Neural progenitor cell (in vitro differentiated cells): ENCODE data around the gene DEDD2. TPM values are rescaled to one million over a fixed set of nuclear protein-coding genes. Genes with fewer than 3 reads are reported as not detected.

Experiments
- DNase-seq: peaks from one replicate; pipeline ENCODE4 v3.0.0-alpha.2; 2016; ENCODE audit warnings: low spot score
- H2AFZ ChIP-seq: fragments of 200-600 bp; sonication (generic); replicated peaks from 2 replicates; pipeline ENCODE4 v1.6.1; 2016; ENCODE audit warnings: antibody characterized with exemption
- H3F3A ChIP-seq: fragments of 200-600 bp; sonication (generic); 2 replicates; pipeline ENCODE4 v1.6.1; 2016; ENCODE audit warnings: antibody characterized with exemption, low read depth
- H3K27ac ChIP-seq: fragments of 200-600 bp; sonication (generic); 2 replicates; pipeline ENCODE4 v1.5.1; 2016; ENCODE audit warnings: mild to moderate bottlenecking
- H3K27me3 ChIP-seq: fragments of 200-600 bp; sonication (generic); 2 replicates; pipeline ENCODE4 v1.6.1; 2016; ENCODE audit warnings: mild to moderate bottlenecking, moderate library complexity
- H3K36me3 ChIP-seq: fragments of 200-600 bp; sonication (generic); 2 replicates; pipeline ENCODE4 v1.5.1; 2016
- H3K4me1 ChIP-seq: fragments of 200-600 bp; sonication (generic); 2 replicates; pipeline ENCODE4 v1.6.1; 2016; ENCODE audit warnings: mixed run types
- H3K4me2 ChIP-seq: fragments of 200-600 bp; sonication (generic); 2 replicates; pipeline ENCODE4 v1.6.1; 2016
- H3K4me3 ChIP-seq: fragments of 200-600 bp; sonication (generic); 2 replicates; pipeline ENCODE4 v1.5.1; 2016
- H3K79me2 ChIP-seq: fragments of 200-600 bp; sonication (generic); 2 replicates; pipeline ENCODE4 v1.6.1; 2016; ENCODE audit warnings: low read depth
- H3K9ac ChIP-seq: fragments of 200-600 bp; sonication (generic); 2 replicates; pipeline ENCODE4 v1.6.1; 2016
- H3K9me3 ChIP-seq: fragments of 200-600 bp; sonication (generic); 2 replicates; pipeline ENCODE4 v1.5.1; 2016; ENCODE audit warnings: low read depth
- H4K20me1 ChIP-seq: fragments of 200-600 bp; sonication (generic); 2 replicates; pipeline ENCODE4 v1.6.1; 2016; ENCODE audit warnings: low read depth
- H3K27ac Mint-ChIP-seq: 3 replicates; pipeline ENCODE4 v1.8.0; 2021; ENCODE audit warnings: mixed read lengths
- H3K27me3 Mint-ChIP-seq: 2 replicates; pipeline ENCODE4 v1.8.0; 2022; ENCODE audit warnings: low read depth, mild to moderate bottlenecking, inconsistent platforms, moderate library complexity, mixed read lengths; ENCODE audit not compliant: insufficient read depth
- H3K36me3 Mint-ChIP-seq: 3 replicates; pipeline ENCODE4 v1.8.0; 2021; ENCODE audit warnings: mixed read lengths
- H3K4me1 Mint-ChIP-seq: 3 replicates; pipeline ENCODE4 v1.8.0; 2021; ENCODE audit warnings: mixed read lengths
- H3K4me3 Mint-ChIP-seq: 3 replicates; pipeline ENCODE4 v1.8.0; 2021; ENCODE audit warnings: mild to moderate bottlenecking, moderate library complexity, mixed read lengths
- H3K9me3 Mint-ChIP-seq: 3 replicates; pipeline ENCODE4 v1.8.0; 2020; ENCODE audit warnings: mixed read lengths
- EZH2 ChIP-seq: fragments of 200-600 bp; sonication (generic); IDR thresholded peaks from 2 replicates; pipeline ENCODE4 v1.6.1; 2017; ENCODE audit warnings: antibody characterized with exemption, mild to moderate bottlenecking, moderate library complexity
- EZH2phosphoT487 ChIP-seq: fragments of 200-600 bp; sonication (generic); IDR thresholded peaks from 2 replicates; pipeline ENCODE4 v1.6.1; 2017; ENCODE audit warnings: antibody characterized with exemption
- total RNA-seq: library from RNA; depleted of rRNA; stranded (reverse); fragments of >200 nt; gene quantifications from 2 replicates; pipeline ENCODE4 v1.2.3, GENCODE V29; 2015; ENCODE audit warnings: low replicate concordance
- TF ChIP-seq, protein P1 (sequence below): fragments of 200-600 bp; sonication (generic); IDR thresholded peaks from 2 replicates; pipeline ENCODE4 v1.5.1; 2017; ENCODE audit warnings: antibody characterized with exemption, mild to moderate bottlenecking

The DEDD2 gene
- total RNA-seq, 1 donor from 2014 or later = 19.8 TPM

DNA sequence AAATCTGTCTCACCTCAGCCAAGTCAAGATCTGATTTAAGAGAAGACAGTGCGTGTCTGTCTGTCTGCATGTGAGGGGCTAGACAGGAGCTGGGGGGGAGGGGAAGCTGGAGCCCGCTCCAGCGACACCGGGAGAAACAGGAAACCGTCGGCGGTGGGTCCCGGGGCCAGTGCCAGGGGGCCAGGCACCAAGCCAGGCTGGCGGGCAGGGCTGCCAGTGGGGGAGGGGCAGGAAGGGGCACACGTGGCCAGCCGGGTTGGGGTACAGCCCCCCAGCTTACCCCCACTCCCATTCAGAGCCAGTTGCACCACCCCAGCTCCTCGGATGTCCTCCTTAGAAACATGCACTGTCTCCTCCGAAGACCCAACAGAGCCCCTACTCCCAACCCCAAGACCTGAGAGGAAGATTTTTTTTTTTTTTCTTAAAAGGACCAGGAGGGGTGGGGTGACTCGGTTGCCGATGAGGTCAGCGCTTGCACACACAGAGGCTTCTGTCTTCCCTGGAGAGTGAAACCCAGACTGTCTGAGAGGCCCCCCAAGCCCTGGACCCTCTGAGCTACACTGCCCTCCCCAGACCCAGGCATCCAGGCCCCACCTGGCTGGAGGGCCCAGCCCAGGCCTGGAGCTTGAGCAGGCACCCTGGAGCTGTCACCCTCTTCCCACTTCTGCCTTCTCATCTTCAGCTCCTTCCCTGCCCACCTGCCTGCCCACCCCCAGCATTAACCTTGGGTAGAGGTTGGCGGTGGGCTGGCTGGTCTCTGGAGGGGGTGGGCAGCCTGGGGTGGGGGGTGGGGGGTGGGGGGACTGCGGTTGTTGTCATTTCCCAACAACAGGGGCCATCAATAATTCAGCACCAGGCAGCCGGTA lies 33.4 kb upstream of the DEDD2 start:
- TF ChIP-seq, protein P1, sequence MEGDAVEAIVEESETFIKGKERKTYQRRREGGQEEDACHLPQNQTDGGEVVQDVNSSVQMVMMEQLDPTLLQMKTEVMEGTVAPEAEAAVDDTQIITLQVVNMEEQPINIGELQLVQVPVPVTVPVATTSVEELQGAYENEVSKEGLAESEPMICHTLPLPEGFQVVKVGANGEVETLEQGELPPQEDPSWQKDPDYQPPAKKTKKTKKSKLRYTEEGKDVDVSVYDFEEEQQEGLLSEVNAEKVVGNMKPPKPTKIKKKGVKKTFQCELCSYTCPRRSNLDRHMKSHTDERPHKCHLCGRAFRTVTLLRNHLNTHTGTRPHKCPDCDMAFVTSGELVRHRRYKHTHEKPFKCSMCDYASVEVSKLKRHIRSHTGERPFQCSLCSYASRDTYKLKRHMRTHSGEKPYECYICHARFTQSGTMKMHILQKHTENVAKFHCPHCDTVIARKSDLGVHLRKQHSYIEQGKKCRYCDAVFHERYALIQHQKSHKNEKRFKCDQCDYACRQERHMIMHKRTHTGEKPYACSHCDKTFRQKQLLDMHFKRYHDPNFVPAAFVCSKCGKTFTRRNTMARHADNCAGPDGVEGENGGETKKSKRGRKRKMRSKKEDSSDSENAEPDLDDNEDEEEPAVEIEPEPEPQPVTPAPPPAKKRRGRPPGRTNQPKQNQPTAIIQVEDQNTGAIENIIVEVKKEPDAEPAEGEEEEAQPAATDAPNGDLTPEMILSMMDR = no peak
- no peak for TF ChIP-seq EZH2
- TF ChIP-seq EZH2phosphoT487 = no peak
- Histone ChIP-seq H3K27ac (no peak overlapping the region), H2AFZ (no peak overlapping the region), H3K4me2 (no peak overlapping the region), H3K9me3 (no peaks in the 10 kb centered on the region), H4K20me1 (peaks cover 77% of the 10 kb centered on the region), H3K79me2 (peaks cover 62% of the 10 kb centered on the region), H3K4me3 (no peak overlapping the region), H3K36me3 (no peaks in the 10 kb centered on the region), H3F3A (peaks cover 44% of the 10 kb centered on the region), H3K4me1 (peaks cover 17% of the 10 kb centered on the region), H3K9ac (no peak overlapping the region), H3K27me3 (no peaks in the 10 kb centered on the region)
- no peak overlapping the region for H3K27ac Mint-ChIP-seq
- H3K36me3 Mint-ChIP-seq = peaks cover 2% of the 10 kb centered on the region
- H3K4me1 Mint-ChIP-seq = peaks cover 30% of the 10 kb centered on the region
- H3K27me3 Mint-ChIP-seq = peaks cover 5% of the 10 kb centered on the region
- peak overlapping the region; percentile 13 for H3K4me3 Mint-ChIP-seq
- no peaks in the 10 kb centered on the region for H3K9me3 Mint-ChIP-seq
- DNase-seq = no peak

DNA sequence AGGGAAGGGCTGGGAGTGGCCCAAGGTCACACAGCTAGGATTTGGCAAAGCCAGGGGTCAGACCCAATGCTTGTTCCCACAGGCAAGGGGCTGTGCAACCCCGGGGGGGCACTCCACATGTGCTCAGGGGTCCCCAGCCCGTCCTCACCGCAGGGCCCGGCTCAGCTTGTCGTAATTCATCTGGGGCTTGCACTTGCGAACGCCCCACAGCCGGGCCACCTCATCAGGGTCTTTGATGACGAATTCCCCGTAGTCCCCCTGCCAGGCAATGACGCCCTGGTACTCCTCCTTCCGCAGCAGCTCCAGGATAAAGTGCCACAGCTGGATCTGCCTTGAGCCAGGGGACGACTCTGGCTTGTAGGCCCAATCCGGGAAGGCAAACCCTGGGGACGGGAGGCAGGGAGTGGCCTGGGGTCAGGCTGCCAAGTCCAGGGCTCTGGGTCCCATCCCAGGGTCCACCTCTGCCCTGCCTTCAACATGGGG lies 32.7 kb upstream of the DEDD2 start:
- TF ChIP-seq EZH2phosphoT487 = no peak
- no peak for TF ChIP-seq EZH2
- TF ChIP-seq, protein P1 = no peak
- Mint-ChIP-seq H3K4me1 (peaks cover 32% of the 10 kb centered on the region), H3K9me3 (no peaks in the 10 kb centered on the region), H3K36me3 (peaks cover 2% of the 10 kb centered on the region), H3K4me3 (peak overlapping the region; percentile 13), H3K27ac (no peak overlapping the region), H3K27me3 (peaks cover 8% of the 10 kb centered on the region)
- Histone ChIP-seq H3K9ac (no peak overlapping the region), H3K4me3 (no peak overlapping the region), H3F3A (peaks cover 44% of the 10 kb centered on the region), H3K36me3 (no peaks in the 10 kb centered on the region), H3K79me2 (peaks cover 62% of the 10 kb centered on the region), H3K9me3 (no peaks in the 10 kb centered on the region), H3K4me2 (no peak overlapping the region), H3K27me3 (no peaks in the 10 kb centered on the region), H4K20me1 (peaks cover 83% of the 10 kb centered on the region), H3K27ac (no peak overlapping the region), H3K4me1 (peaks cover 17% of the 10 kb centered on the region), H2AFZ (no peak overlapping the region)
- no peak for DNase-seq

DNA sequence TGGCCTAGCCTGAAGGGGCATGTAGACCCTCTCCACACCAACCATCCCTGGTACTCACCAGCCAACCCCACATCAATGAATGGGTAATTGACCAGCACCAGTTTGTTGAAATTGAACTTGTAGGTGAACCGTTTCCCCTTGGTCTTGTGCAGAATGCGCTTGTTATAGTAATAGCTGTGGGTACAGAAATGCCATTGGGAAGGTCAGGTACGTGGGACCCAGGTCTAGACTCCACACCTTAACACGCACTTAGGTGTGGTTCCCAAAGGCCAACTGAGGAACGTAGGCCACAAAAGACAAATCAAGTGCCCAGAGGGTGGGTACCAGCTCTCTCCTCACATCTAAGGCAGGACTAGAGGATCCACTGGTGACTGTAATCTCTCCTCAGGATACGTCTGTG lies 32.3 kb upstream of the DEDD2 start:
- no peak overlapping the region for H3K27ac ChIP-seq
- no peak overlapping the region for H2AFZ ChIP-seq
- H3K27ac Mint-ChIP-seq = no peak overlapping the region
- peaks cover 59% of the 10 kb centered on the region for H3K79me2 ChIP-seq
- no peak for DNase-seq
- no peak overlapping the region for H3K4me3 ChIP-seq
- peaks cover 2% of the 10 kb centered on the region for H3K36me3 Mint-ChIP-seq
- no peaks in the 10 kb centered on the region for H3K27me3 ChIP-seq
- H3K9me3 ChIP-seq = no peaks in the 10 kb centered on the region
- no peak for TF ChIP-seq EZH2
- no peak for TF ChIP-seq EZH2phosphoT487
- TF ChIP-seq, protein P1 = no peak
- H3K9me3 Mint-ChIP-seq = no peaks in the 10 kb centered on the region
- peak overlapping the region; percentile 70 for H3K4me3 Mint-ChIP-seq
- peaks cover 17% of the 10 kb centered on the region for H3K4me1 ChIP-seq
- no peak overlapping the region for H3K4me2 ChIP-seq
- peaks cover 37% of the 10 kb centered on the region for H3K4me1 Mint-ChIP-seq
- peaks cover 8% of the 10 kb centered on the region for H3K27me3 Mint-ChIP-seq
- peaks cover 87% of the 10 kb centered on the region for H4K20me1 ChIP-seq
- no peaks in the 10 kb centered on the region for H3K36me3 ChIP-seq
- H3F3A ChIP-seq = peaks cover 48% of the 10 kb centered on the region
- no peak overlapping the region for H3K9ac ChIP-seq
